H1 (cell line): ENCODE measurements around the gene MPST. TPM values are rescaled to one million over a fixed set of nuclear protein-coding genes. Genes with fewer than 3 reads are reported as not detected.

Source experiments
- ASH2L ChIP-seq: fragments of 200-600, 300-600 bp; sonication (generic); IDR thresholded peaks from one replicate; pipeline ENCODE4 v1.7.1; 2017; ENCODE audit warnings: low read length
- RAD21 ChIP-seq, 2 experiments: IDR thresholded peaks in 1 of 2; conservative IDR thresholded peaks in 1 of 2; 2 replicates each; pipeline ENCODE4 v1.6.1; 2011; ENCODE audit warnings: low read depth in 2 of 2, low read length in 2 of 2, improper control_type of control experiment in 1 of 2, inconsistent platforms in 1 of 2, mild to moderate bottlenecking in 1 of 2, moderate library complexity in 1 of 2
- polyA plus RNA-seq, 7 experiments: library from polyadenylated mRNA; depleted of rRNA in 3 of 7; stranded (reverse) in 5 of 7; unstranded in 2 of 7; fragments of >200 nt in 5 of 7; fragments of 200-250 nt in 2 of 7; gene quantifications; 1 replicate in 5 of 7; 2 replicates in 1 of 7; 4 replicates in 1 of 7; pipeline versions ENCODE4 v1.2.1 to v1.2.3, GENCODE V29; 2011 to 2013; ENCODE audit warnings: missing spikeins in 2 of 7, mixed read lengths in 2 of 7
- total RNA-seq: library from RNA; stranded (reverse); fragmentation: NEBNext Ultra II Directional; extraction: Animal tissue kit (Norgen Biotek cat#: 25700); gene quantifications from 2 replicates; pipeline ENCODE4 v1.2.1, GENCODE V29; 2021

Gene MPST
- total and polyA plus RNA-seq, 2 of the 8 experiments (the other 6 are each of a cell fraction or from before 2014, with no cell fraction given): 86.0 to 124 TPM

DNA sequence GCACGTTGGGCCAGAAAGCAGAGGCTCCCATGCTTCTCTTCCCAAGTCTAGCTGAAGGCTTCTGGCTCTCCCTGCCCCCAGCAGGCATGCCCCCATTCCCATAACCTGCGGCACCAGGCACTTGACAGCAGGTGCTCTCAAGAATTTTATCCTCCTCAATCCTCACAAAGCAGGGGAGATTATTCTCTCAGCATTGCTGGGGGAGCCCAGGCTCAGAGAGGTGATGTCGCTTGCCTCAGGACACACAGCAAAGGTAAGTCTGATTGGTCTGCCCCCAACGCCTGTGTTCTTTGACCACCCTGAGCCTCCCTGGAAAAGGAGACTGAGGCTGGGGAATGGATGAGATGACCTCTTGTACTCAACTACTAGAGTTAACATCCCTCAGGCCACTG, 5.1 kb upstream of the MPST start (continued):
- TF ChIP-seq RAD21 (IDR thresholded peaks at IDR 0.05 in 1 of 2, conservative IDR thresholded peaks at IDR 0.05 in 1 of 2; ENCODE audit: low read depth in 2 of 2, low read length in 2 of 2) (no peak), ASH2L (no peak)
- TF ChIP-seq, all 59 proteins: peak for 0
